ENCODE data around the gene MAB21L1. TPM values are rescaled to one million over a fixed set of nuclear protein-coding genes. Genes with fewer than 3 reads are reported as not detected.

MAB21L1 gene
- total RNA-seq, 1 donor from 2014 or later: not detected

- peaks cover 63% of the 10 kb centered on the region for H3K27me3 ChIP-seq (ENCODE audit: control insufficient read depth, insufficient read depth, low read length)
- TF ChIP-seq, protein P1, sequence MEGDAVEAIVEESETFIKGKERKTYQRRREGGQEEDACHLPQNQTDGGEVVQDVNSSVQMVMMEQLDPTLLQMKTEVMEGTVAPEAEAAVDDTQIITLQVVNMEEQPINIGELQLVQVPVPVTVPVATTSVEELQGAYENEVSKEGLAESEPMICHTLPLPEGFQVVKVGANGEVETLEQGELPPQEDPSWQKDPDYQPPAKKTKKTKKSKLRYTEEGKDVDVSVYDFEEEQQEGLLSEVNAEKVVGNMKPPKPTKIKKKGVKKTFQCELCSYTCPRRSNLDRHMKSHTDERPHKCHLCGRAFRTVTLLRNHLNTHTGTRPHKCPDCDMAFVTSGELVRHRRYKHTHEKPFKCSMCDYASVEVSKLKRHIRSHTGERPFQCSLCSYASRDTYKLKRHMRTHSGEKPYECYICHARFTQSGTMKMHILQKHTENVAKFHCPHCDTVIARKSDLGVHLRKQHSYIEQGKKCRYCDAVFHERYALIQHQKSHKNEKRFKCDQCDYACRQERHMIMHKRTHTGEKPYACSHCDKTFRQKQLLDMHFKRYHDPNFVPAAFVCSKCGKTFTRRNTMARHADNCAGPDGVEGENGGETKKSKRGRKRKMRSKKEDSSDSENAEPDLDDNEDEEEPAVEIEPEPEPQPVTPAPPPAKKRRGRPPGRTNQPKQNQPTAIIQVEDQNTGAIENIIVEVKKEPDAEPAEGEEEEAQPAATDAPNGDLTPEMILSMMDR (IDR thresholded peaks at IDR 0.05; ENCODE audit: insufficient read depth, low read length, poor library complexity, severe bottlenecking): no peak
- no peaks in the 10 kb centered on the region for H3K36me3 ChIP-seq (ENCODE audit: control insufficient read depth, insufficient read depth, low read length)
- H3K4me3 ChIP-seq (ENCODE audit: low read depth, low read length): no peak overlapping the region
- DNase-seq (ENCODE audit: low read depth): no peak
Observed at GRCh38 chr13:35473206-35473775, 3.2 kb downstream of the MAB21L1 start.

DNA sequence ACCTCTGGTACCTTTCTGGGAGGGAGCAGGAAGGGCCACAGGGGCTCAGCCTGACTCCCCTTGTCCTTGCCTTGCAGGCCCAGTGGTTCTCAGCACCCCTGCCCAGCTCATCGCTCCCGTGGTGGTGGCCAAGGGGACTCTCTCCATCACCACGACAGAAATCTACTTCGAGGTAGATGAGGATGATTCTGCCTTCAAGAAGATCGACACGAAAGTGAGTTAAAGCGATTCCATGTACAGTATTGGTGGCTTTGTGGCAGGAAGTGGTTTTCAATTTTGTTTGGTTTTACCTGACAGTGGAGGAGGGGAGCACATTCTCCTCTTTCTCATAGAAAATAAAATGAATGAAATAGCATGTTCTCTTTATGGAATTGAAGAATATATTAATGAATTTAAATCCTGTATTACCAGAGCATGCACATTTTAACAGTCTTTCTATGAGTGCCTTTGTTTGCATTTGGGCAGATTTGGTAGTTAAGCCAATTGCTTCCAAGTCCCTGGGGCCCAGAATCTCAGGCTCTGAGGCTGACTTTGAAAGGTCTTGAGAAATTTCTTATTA is 4.1 kb downstream of the MAB21L1 start:
- H3K27me3 ChIP-seq (ENCODE audit: control insufficient read depth, insufficient read depth, low read length): peaks cover 55% of the 10 kb centered on the region
- no peak overlapping the region for H3K4me3 ChIP-seq (ENCODE audit: low read depth, low read length)

GRCh38 chr13:35471706-35472322 is 4.7 kb downstream of the MAB21L1 start:
- DNase-seq (ENCODE audit: low read depth): no peak
- H3K4me3 ChIP-seq (ENCODE audit: low read depth, low read length): no peak overlapping the region
- TF ChIP-seq, protein P1 (IDR thresholded peaks at IDR 0.05; ENCODE audit: insufficient read depth, low read length, poor library complexity, severe bottlenecking): no peak
- peaks cover 49% of the 10 kb centered on the region for H3K27me3 ChIP-seq (ENCODE audit: control insufficient read depth, insufficient read depth, low read length)
- H3K36me3 ChIP-seq (ENCODE audit: control insufficient read depth, insufficient read depth, low read length): no peaks in the 10 kb centered on the region

More for the DNA sequence above, 4.1 kb downstream of the MAB21L1 start:
- TF ChIP-seq, protein P1 (IDR thresholded peaks at IDR 0.05; ENCODE audit: insufficient read depth, low read length, poor library complexity, severe bottlenecking): no peak
- no peaks in the 10 kb centered on the region for H3K36me3 ChIP-seq (ENCODE audit: control insufficient read depth, insufficient read depth, low read length)
- no peak for DNase-seq (ENCODE audit: low read depth)

- TF ChIP-seq, protein P1 (IDR thresholded peaks at IDR 0.05; ENCODE audit: insufficient read depth, low read length, poor library complexity, severe bottlenecking): no peak
- no peak for DNase-seq (ENCODE audit: low read depth)
- Histone ChIP-seq H3K36me3 (ENCODE audit: control insufficient read depth, insufficient read depth, low read length) (no peaks in the 10 kb centered on the region), H3K4me3 (ENCODE audit: low read depth, low read length) (peak overlapping the region; percentile 11), H3K27me3 (ENCODE audit: control insufficient read depth, insufficient read depth, low read length) (peaks cover 41% of the 10 kb centered on the region)
Observed at GRCh38 chr13:35470671-35471661, 5.5 kb downstream of the MAB21L1 start.

- TF ChIP-seq, protein P1 (IDR thresholded peaks at IDR 0.05; ENCODE audit: insufficient read depth, low read length, poor library complexity, severe bottlenecking): no peak
- no peak for DNase-seq (ENCODE audit: low read depth)
- H3K36me3 ChIP-seq (ENCODE audit: control insufficient read depth, insufficient read depth, low read length): no peaks in the 10 kb centered on the region
- peaks cover 31% of the 10 kb centered on the region for H3K27me3 ChIP-seq (ENCODE audit: control insufficient read depth, insufficient read depth, low read length)
- no peak overlapping the region for H3K4me3 ChIP-seq (ENCODE audit: low read depth, low read length)
Observed at GRCh38 chr13:35469806-35470525, 6.5 kb downstream of the MAB21L1 start.
